Activated T-helper 17 cell treated with anti-CD3 and anti-CD28 coated beads, Interleukin-2, amount 50 U/mL, for 72 hours (primary cell): ENCODE data around the gene RNF169. TPM values are rescaled to one million over a fixed set of nuclear protein-coding genes. Genes with fewer than 3 reads are reported as not detected.

Experiments
- ATAC-seq: fragments of 150-1000 bp; cut with Tn5 transposase; replicated peaks from 2 replicates; pipeline ENCODE4 v1.10.0; 2021; ENCODE audit warnings: mild to moderate bottlenecking, moderate library complexity
- H3K27ac Mint-ChIP-seq: one replicate; pipeline ENCODE4 v1.8.0; 2022; ENCODE audit warnings: mixed read lengths
- H3K27me3 Mint-ChIP-seq: one replicate; pipeline ENCODE4 v1.8.0; 2022; ENCODE audit warnings: mixed read lengths
- H3K36me3 Mint-ChIP-seq: one replicate; pipeline ENCODE4 v1.8.0; 2022; ENCODE audit warnings: low read depth, mild to moderate bottlenecking, mixed read lengths
- H3K4me1 Mint-ChIP-seq: one replicate; pipeline ENCODE4 v1.8.0; 2022; ENCODE audit warnings: mixed read lengths
- H3K4me3 Mint-ChIP-seq: one replicate; pipeline ENCODE4 v1.8.0; 2022; ENCODE audit warnings: mild to moderate bottlenecking, mixed read lengths
- H3K9me3 Mint-ChIP-seq: one replicate; pipeline ENCODE4 v1.8.0; 2022; ENCODE audit warnings: mixed read lengths
- total RNA-seq, 2 donors: library from RNA; stranded (reverse); gene quantifications; one replicate each; pipeline ENCODE4 v1.2.3, GENCODE V29; 2022

The RNF169 gene
- total RNA-seq, 2 donors from 2014 or later = 14.6 to 15.8 TPM

DNA sequence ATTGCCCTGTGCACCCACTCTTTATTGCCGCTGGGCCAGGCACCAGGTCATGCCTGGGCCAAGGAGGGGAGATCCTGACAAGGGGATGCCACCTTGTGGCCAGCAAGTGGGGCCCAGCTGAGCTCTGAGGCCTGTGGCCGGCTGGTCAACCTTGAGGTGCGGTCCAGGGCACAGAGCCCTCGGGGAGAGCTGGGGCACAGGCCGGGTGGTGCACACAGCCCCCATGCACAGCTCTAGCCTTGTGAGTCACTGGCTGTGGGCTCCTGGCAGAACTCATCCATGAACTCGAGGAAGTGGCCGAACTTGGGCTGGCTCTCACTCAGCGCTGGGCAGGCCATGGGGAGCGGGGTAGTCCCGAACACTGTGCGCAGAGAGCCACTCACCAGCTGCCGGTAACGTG lies 94.3 kb downstream of the RNF169 start:
- H3K9me3 Mint-ChIP-seq = no peaks in the 10 kb centered on the region
- no peak overlapping the region for H3K27ac Mint-ChIP-seq
- no peak for ATAC-seq
- H3K4me1 Mint-ChIP-seq = peaks cover 7% of the 10 kb centered on the region
- no peak overlapping the region for H3K4me3 Mint-ChIP-seq
- H3K36me3 Mint-ChIP-seq = peaks cover 85% of the 10 kb centered on the region
- H3K27me3 Mint-ChIP-seq = no peaks in the 10 kb centered on the region

DNA sequence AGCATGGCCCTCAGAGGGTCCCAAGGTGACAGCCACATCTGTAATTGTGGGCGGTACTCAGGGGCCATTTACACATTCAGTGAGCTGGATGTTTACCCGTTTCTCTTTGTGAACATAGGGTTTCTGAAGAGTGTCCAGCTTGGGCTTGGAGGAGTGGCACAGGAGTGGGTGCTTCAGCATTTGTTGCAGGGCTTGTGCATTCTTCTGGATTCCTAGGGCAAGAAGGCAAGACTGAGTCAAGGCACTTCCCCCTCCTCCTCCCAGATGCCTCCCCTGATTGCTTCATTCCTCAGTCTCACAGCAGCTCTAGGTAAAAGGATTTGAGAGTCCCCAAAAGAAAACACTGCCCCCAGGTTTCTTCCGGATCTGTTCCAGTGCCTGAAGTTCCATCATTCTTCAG lies 95.4 kb downstream of the RNF169 start:
- ATAC-seq = no peak
- peaks cover 87% of the 10 kb centered on the region for H3K36me3 Mint-ChIP-seq
- H3K27ac Mint-ChIP-seq = peak overlapping the region; percentile 52

DNA sequence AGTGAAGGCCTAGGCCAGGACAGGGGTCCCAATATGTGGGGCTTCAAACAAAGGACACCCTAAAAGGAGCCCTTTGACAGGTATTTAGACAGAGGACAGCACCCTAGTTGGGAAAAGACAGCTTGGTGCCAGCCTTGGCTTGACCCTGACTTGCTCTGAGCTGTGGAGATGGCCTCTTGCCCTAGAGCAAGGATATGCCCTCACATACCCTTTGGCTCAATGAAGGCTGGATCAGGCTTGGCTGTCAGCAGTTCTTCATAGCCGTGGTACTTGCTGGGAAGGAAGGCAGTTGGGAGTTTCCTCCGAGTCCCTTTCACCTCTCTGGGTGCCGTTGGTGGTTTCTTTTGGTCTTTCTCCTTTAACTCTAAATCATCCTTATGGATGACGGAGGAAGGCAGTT lies 96.2 kb downstream of the RNF169 start:
- peaks cover 9% of the 10 kb centered on the region for H3K4me1 Mint-ChIP-seq
- H3K9me3 Mint-ChIP-seq = no peaks in the 10 kb centered on the region
- no peak for ATAC-seq
- no peaks in the 10 kb centered on the region for H3K27me3 Mint-ChIP-seq
- no peak overlapping the region for H3K4me3 Mint-ChIP-seq
- H3K36me3 Mint-ChIP-seq = peaks cover 83% of the 10 kb centered on the region
- H3K27ac Mint-ChIP-seq = no peak overlapping the region

More for the DNA sequence above, 95.4 kb downstream of the RNF169 start:
- Mint-ChIP-seq H3K9me3 (no peaks in the 10 kb centered on the region), H3K4me1 (peaks cover 9% of the 10 kb centered on the region), H3K4me3 (no peak overlapping the region), H3K27me3 (no peaks in the 10 kb centered on the region)

DNA sequence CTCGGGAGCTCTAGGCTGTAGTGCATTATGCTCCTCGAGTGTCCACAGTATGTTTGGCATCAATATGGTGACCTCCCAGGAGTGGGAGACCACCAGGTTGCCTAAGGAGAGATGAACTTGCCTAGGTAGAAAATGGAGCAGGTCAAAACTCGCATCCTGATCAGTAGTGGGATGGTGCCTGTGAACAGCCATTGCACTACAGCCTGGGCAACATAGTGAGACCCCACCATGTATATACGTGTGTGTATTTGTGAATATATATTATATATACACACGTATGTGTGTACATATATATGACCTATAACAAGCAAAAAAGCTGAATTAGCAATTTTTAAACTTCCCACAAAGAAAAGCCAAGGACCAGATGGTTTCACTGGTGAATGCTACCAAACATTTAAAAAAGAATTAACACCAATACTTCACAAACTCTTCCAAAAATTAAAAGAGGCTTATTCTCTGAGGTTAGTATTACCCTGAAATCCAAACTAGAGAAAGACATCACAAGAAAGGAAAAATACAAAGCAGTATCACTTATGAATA lies 97.4 kb downstream of the RNF169 start:
- no peak for ATAC-seq
- H3K27ac Mint-ChIP-seq = no peak overlapping the region
- H3K27me3 Mint-ChIP-seq = no peaks in the 10 kb centered on the region
- no peak overlapping the region for H3K4me3 Mint-ChIP-seq
- H3K4me1 Mint-ChIP-seq = peaks cover 9% of the 10 kb centered on the region
- H3K9me3 Mint-ChIP-seq = no peaks in the 10 kb centered on the region
- peaks cover 81% of the 10 kb centered on the region for H3K36me3 Mint-ChIP-seq

DNA sequence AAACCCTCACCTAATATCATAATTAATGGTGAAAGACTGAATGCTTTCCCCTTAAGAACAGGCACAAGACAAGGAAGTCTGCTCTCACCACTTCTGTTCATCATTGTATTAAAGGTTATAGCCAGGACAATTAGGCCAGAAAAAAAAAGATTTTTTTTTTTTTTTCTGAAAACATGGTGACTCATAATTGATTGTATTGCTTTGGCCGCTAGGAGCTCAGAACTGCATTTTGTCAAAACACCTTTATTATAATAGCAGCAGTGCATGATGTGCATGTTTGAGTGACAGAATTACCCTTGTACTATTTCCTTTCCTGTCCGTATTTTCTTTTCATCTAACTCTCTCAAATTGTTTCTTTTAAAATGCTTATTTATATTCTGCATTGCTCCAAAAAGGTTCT lies 98.1 kb downstream of the RNF169 start:
- H3K36me3 Mint-ChIP-seq = peaks cover 81% of the 10 kb centered on the region
- no peak overlapping the region for H3K4me3 Mint-ChIP-seq
- H3K27ac Mint-ChIP-seq = no peak overlapping the region
- peaks cover 9% of the 10 kb centered on the region for H3K4me1 Mint-ChIP-seq
- no peak for ATAC-seq
- no peaks in the 10 kb centered on the region for H3K9me3 Mint-ChIP-seq
- no peaks in the 10 kb centered on the region for H3K27me3 Mint-ChIP-seq

DNA sequence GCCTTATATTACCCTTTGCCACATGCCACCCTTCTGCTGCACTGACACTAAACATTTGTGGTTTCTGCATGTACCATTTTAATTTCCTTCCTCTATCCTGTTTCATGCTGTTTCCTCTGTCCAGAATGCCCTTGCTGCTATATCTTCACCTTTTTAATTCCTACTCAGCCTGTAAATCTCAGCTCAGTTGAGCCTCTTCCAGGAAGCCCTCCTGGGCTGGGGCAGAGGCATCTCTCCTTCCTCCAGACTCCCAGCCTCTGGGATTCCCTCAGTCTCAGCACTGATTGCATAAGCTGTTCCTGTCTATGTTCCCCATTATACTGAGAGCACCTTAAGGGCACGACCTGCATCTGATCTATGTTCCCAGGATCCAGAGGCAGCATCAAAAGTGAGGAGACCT lies 98.7 kb downstream of the RNF169 start:
- Mint-ChIP-seq H3K27ac (no peak overlapping the region), H3K4me3 (no peak overlapping the region), H3K36me3 (peaks cover 81% of the 10 kb centered on the region), H3K9me3 (no peaks in the 10 kb centered on the region), H3K4me1 (peaks cover 9% of the 10 kb centered on the region), H3K27me3 (no peaks in the 10 kb centered on the region)
- no peak for ATAC-seq

DNA sequence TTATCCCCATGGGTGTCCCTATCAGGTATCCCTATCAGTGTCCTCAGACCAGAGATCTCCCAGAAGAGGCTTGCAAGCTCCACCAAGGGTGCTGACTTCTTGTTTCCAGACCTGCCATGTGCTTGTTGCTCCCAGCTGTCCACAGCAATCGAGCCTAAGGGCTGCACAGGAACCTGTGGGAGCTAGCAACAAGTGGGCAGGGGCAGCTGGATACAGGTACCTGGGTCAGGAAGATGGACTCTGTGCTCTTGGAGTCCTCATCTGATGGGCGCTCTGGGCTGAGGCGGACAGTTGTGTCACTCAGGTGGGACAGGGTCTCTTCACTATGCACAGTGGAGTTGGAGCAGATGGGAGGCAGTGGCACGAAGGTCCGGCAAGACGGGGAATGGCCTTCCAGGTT lies 99.2 kb downstream of the RNF169 start:
- H3K36me3 Mint-ChIP-seq = peaks cover 78% of the 10 kb centered on the region
- no peak overlapping the region for H3K27ac Mint-ChIP-seq
- no peaks in the 10 kb centered on the region for H3K27me3 Mint-ChIP-seq
- no peaks in the 10 kb centered on the region for H3K9me3 Mint-ChIP-seq
- H3K4me1 Mint-ChIP-seq = peaks cover 9% of the 10 kb centered on the region
- no peak for ATAC-seq
- no peak overlapping the region for H3K4me3 Mint-ChIP-seq

DNA sequence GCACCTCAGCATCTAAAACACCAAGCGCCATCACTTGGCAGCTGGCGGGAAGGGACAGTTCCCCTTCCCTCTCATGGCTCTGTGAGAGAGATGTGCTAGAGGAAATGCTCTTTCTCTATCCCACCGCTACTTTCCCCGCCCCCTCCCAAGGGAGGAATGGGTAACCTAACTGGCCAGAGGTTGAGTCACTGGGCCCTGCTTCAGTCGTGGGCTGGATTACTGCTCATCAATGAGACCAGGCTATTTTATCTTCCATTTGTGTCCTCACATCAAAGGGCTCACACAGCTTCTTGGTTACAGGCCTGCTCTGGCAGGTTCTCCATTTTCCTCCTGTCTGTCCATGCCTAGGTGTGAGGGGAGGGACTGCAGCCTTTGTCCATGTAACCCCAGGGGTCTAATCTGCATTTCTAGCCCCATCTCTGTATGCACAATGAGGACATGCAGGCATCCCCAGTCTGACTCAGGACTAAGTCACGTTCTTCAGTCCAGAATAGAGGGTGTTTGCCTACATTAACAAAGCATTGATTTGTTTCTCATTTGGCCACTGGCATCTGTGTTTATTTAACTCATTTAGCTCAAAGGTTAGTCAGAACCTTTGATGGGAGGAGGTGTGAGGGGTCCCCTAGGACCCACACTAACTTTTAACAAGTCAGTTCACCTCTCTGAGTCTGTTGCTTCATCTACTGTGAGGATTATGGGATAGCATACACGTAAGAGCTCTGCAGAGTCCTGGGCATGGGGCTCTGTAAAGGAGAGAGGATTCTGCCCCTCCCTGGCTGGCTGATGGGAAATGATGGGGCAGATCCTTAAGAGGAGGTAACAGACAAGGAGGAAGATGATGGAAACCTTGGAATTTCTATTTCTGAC lies 101.1 kb downstream of the RNF169 start:
- H3K9me3 Mint-ChIP-seq = no peaks in the 10 kb centered on the region
- peaks cover 9% of the 10 kb centered on the region for H3K4me1 Mint-ChIP-seq
- peak overlapping the region; percentile 53 for H3K27ac Mint-ChIP-seq
- no peak overlapping the region for H3K4me3 Mint-ChIP-seq
- no peak for ATAC-seq
- H3K27me3 Mint-ChIP-seq = no peaks in the 10 kb centered on the region
- H3K36me3 Mint-ChIP-seq = peaks cover 81% of the 10 kb centered on the region

DNA sequence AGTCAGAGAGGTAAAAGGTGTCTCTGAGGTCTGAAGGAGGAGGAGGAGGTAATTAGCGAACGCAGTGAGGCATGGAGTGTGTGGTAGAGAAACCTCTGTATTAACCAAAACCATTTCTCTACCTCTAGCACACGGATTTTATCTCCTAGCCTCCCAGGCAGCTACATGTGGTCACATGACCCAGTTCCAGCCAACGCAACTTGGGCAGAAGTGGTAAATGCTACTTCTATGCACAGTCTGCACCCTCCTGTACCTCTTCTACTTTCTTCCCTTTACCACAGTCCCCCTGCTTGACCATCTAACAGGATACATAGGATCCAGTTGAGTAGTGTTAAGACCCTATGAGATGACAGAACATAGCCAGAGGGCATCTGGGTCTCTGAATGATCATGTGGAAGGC lies 104.6 kb downstream of the RNF169 start:
- H3K4me1 Mint-ChIP-seq = no peaks in the 10 kb centered on the region
- no peak overlapping the region for H3K4me3 Mint-ChIP-seq
- no peak for ATAC-seq
- no peaks in the 10 kb centered on the region for H3K27me3 Mint-ChIP-seq
- H3K36me3 Mint-ChIP-seq = peaks cover 84% of the 10 kb centered on the region
- no peak overlapping the region for H3K27ac Mint-ChIP-seq
- no peaks in the 10 kb centered on the region for H3K9me3 Mint-ChIP-seq

DNA sequence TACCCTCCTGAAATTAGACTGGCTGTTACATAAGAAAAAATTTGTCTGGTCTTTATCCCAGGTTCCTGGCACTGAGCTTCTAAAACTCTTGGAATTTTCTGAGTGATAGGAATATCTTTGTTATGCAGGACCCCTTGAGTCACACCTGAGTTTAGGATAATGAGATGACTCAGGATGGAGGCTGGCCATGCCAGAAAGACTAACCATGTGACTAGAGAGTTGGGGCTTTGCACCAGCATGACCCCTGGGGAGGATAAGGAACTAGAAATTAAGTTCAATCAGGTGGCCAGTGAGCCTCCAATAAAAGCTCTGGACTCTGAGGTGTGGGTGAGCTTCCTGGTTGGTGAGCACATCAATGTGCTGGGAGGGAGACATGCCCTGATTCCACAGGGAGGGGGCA lies 112.1 kb downstream of the RNF169 start:
- no peak for ATAC-seq
- no peak overlapping the region for H3K27ac Mint-ChIP-seq
- no peak overlapping the region for H3K4me3 Mint-ChIP-seq
- no peaks in the 10 kb centered on the region for H3K27me3 Mint-ChIP-seq
- H3K9me3 Mint-ChIP-seq = no peaks in the 10 kb centered on the region
- no peaks in the 10 kb centered on the region for H3K4me1 Mint-ChIP-seq
- peaks cover 91% of the 10 kb centered on the region for H3K36me3 Mint-ChIP-seq

DNA sequence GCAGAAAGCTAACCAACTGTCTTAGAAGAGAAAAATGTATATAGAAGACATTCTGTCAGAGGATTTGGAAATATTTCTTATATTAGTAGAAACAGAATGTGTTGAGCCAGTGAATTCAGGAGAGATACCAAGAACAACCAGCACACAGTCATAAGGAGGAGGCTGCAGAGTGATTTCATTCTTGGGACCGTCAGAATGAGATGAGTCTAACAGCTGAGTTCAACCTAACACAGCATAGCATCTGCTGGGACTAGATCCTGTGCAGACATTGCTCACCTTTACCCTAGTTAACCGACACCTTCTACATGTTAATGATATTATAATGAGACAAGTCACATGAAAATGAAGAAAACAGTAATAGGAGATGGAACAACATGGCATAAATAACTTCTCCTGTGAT lies 114.8 kb downstream of the RNF169 start:
- H3K27ac Mint-ChIP-seq = no peak overlapping the region
- peaks cover 16% of the 10 kb centered on the region for H3K9me3 Mint-ChIP-seq
- peaks cover 82% of the 10 kb centered on the region for H3K36me3 Mint-ChIP-seq
- ATAC-seq = peak; percentile 34
- no peaks in the 10 kb centered on the region for H3K27me3 Mint-ChIP-seq
- H3K4me3 Mint-ChIP-seq = no peak overlapping the region
- no peaks in the 10 kb centered on the region for H3K4me1 Mint-ChIP-seq

DNA sequence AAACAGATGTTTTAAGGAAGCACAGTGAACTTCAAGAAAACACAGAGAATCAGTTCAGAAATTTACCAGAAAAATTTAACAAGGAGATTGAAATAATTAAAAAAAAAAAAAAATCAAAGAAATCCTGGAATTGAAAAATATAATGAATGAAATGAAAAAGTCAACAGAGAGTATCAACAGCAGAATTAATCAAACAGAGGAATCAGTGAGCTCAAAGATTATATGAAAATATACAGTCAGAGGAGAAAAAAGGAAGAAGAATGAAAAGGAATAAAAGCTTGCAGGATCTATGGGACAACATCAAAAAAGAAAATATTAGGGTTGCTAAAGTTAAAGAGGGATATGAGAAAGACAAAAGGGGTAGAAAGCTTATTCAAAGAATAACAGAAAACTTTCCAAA lies 117.9 kb downstream of the RNF169 start:
- no peak overlapping the region for H3K27ac Mint-ChIP-seq
- no peak for ATAC-seq
- H3K4me1 Mint-ChIP-seq = no peaks in the 10 kb centered on the region
- H3K9me3 Mint-ChIP-seq = peaks cover 37% of the 10 kb centered on the region
- no peak overlapping the region for H3K4me3 Mint-ChIP-seq
- no peaks in the 10 kb centered on the region for H3K27me3 Mint-ChIP-seq
- H3K36me3 Mint-ChIP-seq = peaks cover 85% of the 10 kb centered on the region

DNA sequence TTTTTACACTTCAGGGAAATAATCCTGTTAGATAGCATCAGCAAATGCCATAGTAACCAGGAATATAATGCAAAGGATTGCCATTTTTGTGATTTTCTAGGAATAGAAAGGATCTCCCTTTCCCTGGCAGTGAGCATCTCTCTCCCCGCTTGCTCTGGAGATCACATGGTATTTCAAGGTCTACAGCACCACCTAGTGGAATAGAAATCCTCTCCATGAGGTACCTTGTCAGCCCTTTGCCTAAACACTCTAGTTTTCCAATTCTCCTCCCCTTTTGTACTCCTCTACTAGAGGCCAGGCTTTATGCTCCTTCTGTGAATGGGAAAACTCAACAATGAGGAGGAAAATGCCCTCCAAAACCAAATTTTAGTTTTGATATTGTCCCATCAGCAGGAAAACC lies 121.8 kb downstream of the RNF169 start:
- Mint-ChIP-seq H3K4me3 (no peak overlapping the region), H3K4me1 (no peaks in the 10 kb centered on the region), H3K9me3 (peaks cover 42% of the 10 kb centered on the region), H3K27me3 (no peaks in the 10 kb centered on the region), H3K27ac (no peak overlapping the region), H3K36me3 (peaks cover 81% of the 10 kb centered on the region)
- no peak for ATAC-seq

DNA sequence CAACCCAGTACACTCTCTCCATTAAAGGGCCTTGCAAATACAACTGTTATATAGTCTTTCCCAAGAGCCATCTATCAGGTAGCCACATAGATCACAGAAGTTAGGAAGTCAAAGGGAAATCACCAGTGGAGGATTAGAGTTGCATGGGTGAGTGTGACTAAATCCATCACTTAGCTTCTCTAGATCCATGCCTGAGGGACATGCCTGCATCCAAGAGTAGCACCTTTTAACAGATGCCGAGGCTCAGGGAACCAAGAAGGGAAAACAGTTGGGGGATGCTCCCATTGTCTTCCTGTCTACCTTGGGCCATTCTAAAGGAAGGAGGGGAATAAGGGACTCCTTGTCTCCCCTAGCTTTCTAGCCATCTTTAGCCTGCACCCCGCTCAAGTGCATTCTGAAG lies 122.4 kb downstream of the RNF169 start:
- Mint-ChIP-seq H3K4me3 (no peak overlapping the region), H3K4me1 (no peaks in the 10 kb centered on the region), H3K9me3 (peaks cover 42% of the 10 kb centered on the region), H3K27me3 (no peaks in the 10 kb centered on the region), H3K36me3 (peaks cover 86% of the 10 kb centered on the region), H3K27ac (no peak overlapping the region)
- ATAC-seq = no peak

DNA sequence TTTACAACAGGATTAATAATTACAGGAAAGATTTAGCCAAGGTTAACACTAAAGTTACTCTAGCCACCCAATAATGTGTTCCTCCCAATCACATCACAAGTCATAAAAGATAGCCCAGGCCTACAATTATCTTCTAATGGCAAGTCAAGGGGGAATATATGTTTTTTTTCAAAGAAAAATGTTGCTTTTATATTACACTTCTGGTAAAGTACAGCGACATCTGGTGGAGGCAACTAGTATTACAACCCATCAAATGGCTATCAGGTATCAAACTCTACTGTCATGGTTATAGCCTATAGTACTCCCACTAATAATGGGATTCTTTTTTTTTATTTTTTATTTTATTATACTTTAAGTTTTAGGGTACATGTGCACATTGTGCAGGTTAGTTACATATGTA lies 128.5 kb downstream of the RNF169 start:
- no peak overlapping the region for H3K4me3 Mint-ChIP-seq
- H3K36me3 Mint-ChIP-seq = peaks cover 47% of the 10 kb centered on the region
- no peaks in the 10 kb centered on the region for H3K4me1 Mint-ChIP-seq
- no peak overlapping the region for H3K27ac Mint-ChIP-seq
- no peaks in the 10 kb centered on the region for H3K27me3 Mint-ChIP-seq
- no peaks in the 10 kb centered on the region for H3K9me3 Mint-ChIP-seq
- no peak for ATAC-seq
